ENCODE data around the gene PTGFRN.

PTGFRN gene

DNA sequence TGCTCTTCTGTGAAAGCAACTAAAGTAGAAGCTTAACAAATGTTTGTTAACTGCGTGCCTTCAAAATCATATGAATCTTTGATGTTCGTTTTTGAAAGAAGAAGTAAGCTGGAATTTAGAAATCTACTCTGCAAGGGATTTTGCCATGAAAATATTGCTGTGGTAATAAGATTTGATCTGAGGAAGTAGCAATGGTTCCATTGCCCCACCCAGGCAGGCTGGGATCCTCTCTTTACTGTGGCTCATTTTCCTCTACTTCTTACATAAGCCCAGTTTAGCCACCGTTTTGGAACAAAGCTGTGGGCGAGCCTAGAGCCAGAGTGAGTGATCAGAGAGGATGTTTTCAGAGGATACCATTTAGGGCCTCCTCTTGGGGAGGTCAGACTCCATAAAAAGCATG is 20.3 kb upstream of the PTGFRN start:
- DNase-seq (ENCODE audit: low read depth) = no peak
- TF ChIP-seq, protein P1, sequence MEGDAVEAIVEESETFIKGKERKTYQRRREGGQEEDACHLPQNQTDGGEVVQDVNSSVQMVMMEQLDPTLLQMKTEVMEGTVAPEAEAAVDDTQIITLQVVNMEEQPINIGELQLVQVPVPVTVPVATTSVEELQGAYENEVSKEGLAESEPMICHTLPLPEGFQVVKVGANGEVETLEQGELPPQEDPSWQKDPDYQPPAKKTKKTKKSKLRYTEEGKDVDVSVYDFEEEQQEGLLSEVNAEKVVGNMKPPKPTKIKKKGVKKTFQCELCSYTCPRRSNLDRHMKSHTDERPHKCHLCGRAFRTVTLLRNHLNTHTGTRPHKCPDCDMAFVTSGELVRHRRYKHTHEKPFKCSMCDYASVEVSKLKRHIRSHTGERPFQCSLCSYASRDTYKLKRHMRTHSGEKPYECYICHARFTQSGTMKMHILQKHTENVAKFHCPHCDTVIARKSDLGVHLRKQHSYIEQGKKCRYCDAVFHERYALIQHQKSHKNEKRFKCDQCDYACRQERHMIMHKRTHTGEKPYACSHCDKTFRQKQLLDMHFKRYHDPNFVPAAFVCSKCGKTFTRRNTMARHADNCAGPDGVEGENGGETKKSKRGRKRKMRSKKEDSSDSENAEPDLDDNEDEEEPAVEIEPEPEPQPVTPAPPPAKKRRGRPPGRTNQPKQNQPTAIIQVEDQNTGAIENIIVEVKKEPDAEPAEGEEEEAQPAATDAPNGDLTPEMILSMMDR (IDR thresholded peaks at IDR 0.05; ENCODE audit: insufficient read depth, low read depth, low read length, missing control alignments) = no peak
- no peak overlapping the region for H3K4me3 ChIP-seq (ENCODE audit: low read depth, low read length)

DNA sequence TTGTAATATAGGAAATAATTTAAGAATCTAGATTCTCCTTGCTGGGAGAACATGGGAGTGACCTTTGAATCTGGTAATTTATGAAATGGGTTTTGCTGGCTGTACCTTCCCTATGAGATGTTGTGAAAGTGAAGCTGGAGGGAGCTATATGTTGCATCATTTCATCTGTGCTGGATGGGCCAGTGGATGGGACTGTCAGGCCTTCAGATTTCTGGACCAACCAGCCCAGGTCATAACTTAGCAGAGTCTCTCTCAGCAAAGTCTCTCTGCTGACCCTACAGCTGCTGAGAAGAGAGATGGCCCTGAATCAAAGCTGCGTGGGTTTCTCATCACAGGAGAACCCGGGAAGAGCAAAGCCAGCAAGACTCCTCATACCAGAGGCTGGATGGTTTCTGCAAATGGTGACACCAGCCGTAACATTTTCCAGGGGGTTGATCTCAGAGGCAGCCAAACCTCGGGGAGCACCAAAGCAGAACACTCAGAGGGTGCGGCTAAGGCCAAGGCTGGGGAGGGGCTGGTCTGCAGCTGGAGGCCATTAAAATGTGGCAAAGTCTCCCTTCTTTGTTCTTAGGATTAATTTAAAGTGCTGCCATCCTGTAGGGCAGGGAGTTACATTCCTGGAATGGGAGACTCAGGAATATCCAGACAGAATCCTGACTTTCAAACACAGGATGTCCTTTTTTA is 18.2 kb upstream of the PTGFRN start:
- TF ChIP-seq, protein P1 (IDR thresholded peaks at IDR 0.05; ENCODE audit: insufficient read depth, low read depth, low read length, missing control alignments) = no peak
- no peak overlapping the region for H3K4me3 ChIP-seq (ENCODE audit: low read depth, low read length)
- DNase-seq (ENCODE audit: low read depth) = no peak

DNA sequence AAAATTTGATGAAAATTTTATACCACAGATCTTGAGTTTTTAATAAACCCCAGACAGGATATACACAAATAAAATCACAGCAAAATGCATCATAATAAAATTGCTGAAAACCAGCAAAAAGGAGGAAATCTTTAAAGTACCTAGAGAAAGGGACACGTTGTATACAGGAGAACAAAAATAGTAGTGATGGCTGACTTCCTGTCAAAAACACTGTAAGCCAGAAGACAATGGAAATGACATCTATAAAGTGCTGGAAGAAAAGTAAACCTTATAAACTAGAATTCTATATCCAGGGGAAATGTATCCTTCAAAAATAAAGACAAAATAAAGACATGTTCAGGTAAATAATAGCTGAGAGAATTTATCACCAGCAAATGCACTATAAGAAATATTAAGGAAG is 14.6 kb upstream of the PTGFRN start:
- DNase-seq (ENCODE audit: low read depth) = no peak
- no peak overlapping the region for H3K4me3 ChIP-seq (ENCODE audit: low read depth, low read length)
- TF ChIP-seq, protein P1 (IDR thresholded peaks at IDR 0.05; ENCODE audit: insufficient read depth, low read depth, low read length, missing control alignments) = no peak

DNA sequence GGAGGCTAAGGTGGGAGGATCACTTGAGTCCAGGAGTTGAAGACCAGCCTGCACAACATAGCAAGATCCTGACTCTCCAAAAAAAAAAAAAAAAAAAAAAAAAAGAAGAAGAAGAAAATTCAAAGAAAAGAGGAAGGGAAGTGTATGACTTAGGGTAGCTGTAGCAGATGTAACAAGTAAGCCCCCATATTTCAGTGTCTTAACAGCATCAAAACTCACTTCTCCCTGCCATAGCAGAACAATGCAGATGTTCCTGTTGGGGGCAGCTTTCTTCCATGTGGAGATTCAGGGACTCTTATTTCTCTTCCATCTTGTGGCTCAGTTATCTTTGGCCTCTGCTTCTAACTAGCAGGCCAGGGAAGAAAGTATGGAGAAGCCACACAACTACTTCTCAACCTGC is 10.2 kb upstream of the PTGFRN start:
- DNase-seq (ENCODE audit: low read depth) = no peak
- H3K4me3 ChIP-seq (ENCODE audit: low read depth, low read length) = no peak overlapping the region
- TF ChIP-seq, protein P1 (IDR thresholded peaks at IDR 0.05; ENCODE audit: insufficient read depth, low read depth, low read length, missing control alignments) = no peak

DNA sequence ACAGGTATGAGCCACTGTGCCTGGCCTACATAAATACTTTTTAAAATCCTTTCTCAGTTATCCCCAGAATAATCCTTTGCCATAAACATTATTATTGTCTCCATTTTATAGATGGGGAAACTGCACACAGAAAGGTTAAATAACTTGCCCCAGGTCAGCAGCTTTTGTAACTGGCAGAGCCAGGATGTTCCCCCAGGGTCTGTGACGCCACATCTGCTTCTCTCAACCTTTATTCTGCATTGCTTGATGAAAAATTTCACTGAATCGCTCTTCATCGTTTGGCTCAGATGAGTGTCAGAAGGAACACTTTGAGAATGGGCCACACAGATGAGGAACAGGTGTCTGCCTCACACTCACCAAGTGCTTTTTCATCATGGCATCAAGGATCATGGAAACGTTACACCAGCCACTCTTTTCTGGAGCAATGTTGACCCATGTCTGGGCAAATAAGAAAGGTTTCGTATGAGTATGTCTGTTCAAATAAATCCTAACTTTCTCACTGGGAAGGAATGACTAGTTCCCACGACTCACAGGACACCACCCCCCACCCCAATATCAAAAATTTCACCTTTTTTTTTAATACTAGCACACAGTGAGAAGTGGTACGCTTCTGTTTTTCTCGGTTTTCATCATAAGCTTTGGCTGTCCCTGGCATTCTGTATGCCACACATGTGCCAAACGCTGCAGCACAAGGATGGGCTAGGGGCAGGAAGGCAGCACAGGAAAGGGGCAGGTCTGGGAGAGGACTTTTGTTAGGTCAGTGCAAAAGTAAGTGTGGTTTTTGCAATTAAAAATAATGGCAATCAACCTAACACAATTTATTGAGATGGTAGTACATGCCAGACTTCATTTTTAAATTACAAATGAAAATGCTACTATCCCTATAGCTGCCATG is 9.0 kb upstream of the PTGFRN start:
- TF ChIP-seq, protein P1 (IDR thresholded peaks at IDR 0.05; ENCODE audit: insufficient read depth, low read depth, low read length, missing control alignments) = no peak
- no peak for DNase-seq (ENCODE audit: low read depth)
- H3K4me3 ChIP-seq (ENCODE audit: low read depth, low read length) = no peak overlapping the region

DNA sequence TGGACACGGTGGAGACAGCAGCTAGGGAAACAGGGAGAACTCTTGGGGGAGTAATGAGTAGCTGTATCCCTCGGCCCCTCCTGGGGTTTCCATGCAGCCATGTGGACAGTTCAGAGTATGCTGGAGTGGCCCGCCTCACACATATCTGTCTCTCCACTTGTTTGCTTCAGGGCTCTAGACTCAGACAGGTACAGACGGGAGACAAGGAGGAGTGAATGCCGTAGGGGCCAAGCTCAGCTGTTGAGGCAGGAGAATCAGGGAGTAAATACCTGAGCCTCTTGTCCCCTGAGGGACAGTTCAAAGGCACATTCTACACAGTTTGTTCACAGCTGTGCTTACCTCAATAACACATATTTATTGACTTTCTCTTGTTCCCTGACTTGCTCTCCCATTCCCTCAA is 7.7 kb upstream of the PTGFRN start:
- no peak for DNase-seq (ENCODE audit: low read depth)
- no peak overlapping the region for H3K4me3 ChIP-seq (ENCODE audit: low read depth, low read length)
- TF ChIP-seq, protein P1 (IDR thresholded peaks at IDR 0.05; ENCODE audit: insufficient read depth, low read depth, low read length, missing control alignments) = no peak

All from GM12865 (cell line).